ENCODE results near the gene NTF3. TPM values are rescaled to one million over a fixed set of nuclear protein-coding genes. Genes with fewer than 3 reads are reported as not detected.
A peak's percentile ranks its signal among the peaks of the same experiment; 100 is the strongest.

NTF3 gene
- total RNA-seq, 8 experiments from 2014 or later, result 1.1 to 156 (median 7.7) TPM

- in situ Hi-C loops (cut with MboI; ENCODE audit: low pct_unique_long_range_greater_than_20kb in 2 of 9, low sequenced_read_pairs in 9 of 9, unreplicated experiment in 9 of 9), result loop anchor here in 1 of 9 experiments (25.0 kb wide), 1 partner anchor 195 kb away; no protein-coding TSS in a partner anchor
- H3K4me3 ChIP-seq, result no peak overlapping the region
- peaks cover 0 to 18% of the 10 kb centered on the region in 2 donors for H3K4me1 ChIP-seq (replicated peaks in 1 of 2)
- whole genome bisulfite sequencing, 10 experiments, result 27 to 88% (median 66%) methylated on average over 1 to 6 of the region's 6 CpGs; no CpG with 5 or more reads in 1 of the 10 experiments
- peak in 6 of 8 experiments; percentile 56 to 96 (median 82) for ATAC-seq (replicated peaks in 6 of 8)
- H3K27ac ChIP-seq, result no peak overlapping the region
Observed at GRCh38 chr12:5407034-5407856, 24.7 kb upstream of the NTF3 start.

- H3K27ac ChIP-seq, result no peak overlapping the region
- in situ Hi-C loops (cut with MboI; ENCODE audit: low pct_unique_long_range_greater_than_20kb in 2 of 9, low sequenced_read_pairs in 9 of 9, unreplicated experiment in 9 of 9), result loop anchor here in 1 of 9 experiments (25.0 kb wide), 1 partner anchor 197 kb away; no protein-coding TSS in a partner anchor
- WGBS, 10 experiments, result 0 to 100% (median 67%) methylated on average over 1 of the region's 1 CpG; no CpG with 5 or more reads in 6 of the 10 experiments
- no peak for ATAC-seq (replicated peaks in 6 of 8)
- peaks cover 0 to 18% of the 10 kb centered on the region in 2 donors for H3K4me1 ChIP-seq (replicated peaks in 1 of 2)
- no peak overlapping the region for H3K4me3 ChIP-seq
Observed at GRCh38 chr12:5409619-5410018, 22.3 kb upstream of the NTF3 start.

GRCh38 chr12:5416571-5416970 lies 15.3 kb upstream of the NTF3 start:
- in situ Hi-C loops (cut with MboI; ENCODE audit: low pct_unique_long_range_greater_than_20kb in 2 of 9, low sequenced_read_pairs in 9 of 9, unreplicated experiment in 9 of 9), result loop anchor here in 1 of 9 experiments (25.0 kb wide), 1 partner anchor 204 kb away; no protein-coding TSS in a partner anchor
- WGBS, 10 experiments, result 20 to 97% (median 89%) methylated on average over 1 of the region's 1 CpG; no CpG with 5 or more reads in 1 of the 10 experiments
- Histone ChIP-seq H3K4me1 (replicated peaks in 1 of 2) (no peaks in the 10 kb centered on the region), H3K27ac (no peak overlapping the region), H3K4me3 (no peak overlapping the region)
- no peak for ATAC-seq (replicated peaks in 6 of 8)

GRCh38 chr12:5417500-5417899 lies 14.4 kb upstream of the NTF3 start:
- Histone ChIP-seq H3K4me1 (replicated peaks in 1 of 2) (no peaks in the 10 kb centered on the region), H3K27ac (no peak overlapping the region), H3K4me3 (no peak overlapping the region)
- in situ Hi-C loops (cut with MboI; ENCODE audit: low pct_unique_long_range_greater_than_20kb in 2 of 9, low sequenced_read_pairs in 9 of 9, unreplicated experiment in 9 of 9), result loop anchor here in 1 of 9 experiments (25.0 kb wide), 1 partner anchor 205 kb away; no protein-coding TSS in a partner anchor
- ATAC-seq (replicated peaks in 6 of 8), result no peak

- WGBS, 10 experiments, result 0 to 33% (median 19%) methylated on average over 2 to 9 of the region's 14 CpGs; no CpG with 5 or more reads in 2 of the 10 experiments
- Histone ChIP-seq H3K4me1 (replicated peaks in 1 of 2) (peaks cover 29 to 43% of the 10 kb centered on the region in 2 donors), H3K4me3 (peak overlapping the region in 1 of 5 donors; percentile 13), H3K27ac (no peak overlapping the region)
- in situ Hi-C loops (cut with MboI; ENCODE audit: low pct_unique_long_range_greater_than_20kb in 2 of 9, low sequenced_read_pairs in 9 of 9, unreplicated experiment in 9 of 9), result loop anchor here in 6 of 9 experiments (25.0 kb wide), 3 partner anchors 216 to 359 kb away; no protein-coding TSS in a partner anchor
- peak in 5 of 8 experiments; percentile 4 to 32 (median 22) for ATAC-seq (replicated peaks in 6 of 8)
Observed at GRCh38 chr12:5428332-5429221, 3.3 kb upstream of the NTF3 start.

GRCh38 chr12:5429741-5430557 lies 2.0 kb upstream of the NTF3 start:
- no peak overlapping the region for H3K27ac ChIP-seq
- in situ Hi-C loops (cut with MboI; ENCODE audit: low pct_unique_long_range_greater_than_20kb in 2 of 9, low sequenced_read_pairs in 9 of 9, unreplicated experiment in 9 of 9), result loop anchor here in 6 of 9 experiments (25.0 kb wide), 3 partner anchors 218 to 357 kb away; no protein-coding TSS in a partner anchor
- no peak overlapping the region for H3K4me3 ChIP-seq
- WGBS, 10 experiments, result 0 to 40% (median 19%) methylated on average over 1 to 6 of the region's 23 CpGs; no CpG with 5 or more reads in 4 of the 10 experiments
- peak in 1 of 8 experiments; percentile 8 for ATAC-seq (replicated peaks in 6 of 8)
- H3K4me1 ChIP-seq (replicated peaks in 1 of 2), result peaks cover 34 to 45% of the 10 kb centered on the region in 2 donors

- peak in 1 of 8 experiments; percentile 11 for ATAC-seq (replicated peaks in 6 of 8)
- 0 to 19% (median 8%) methylated on average over 5 to 25 of the region's 58 CpGs; no CpG with 5 or more reads in 4 of the 10 experiments for WGBS, 10 experiments
- Histone ChIP-seq H3K27ac (no peak overlapping the region), H3K4me3 (peak overlapping the region in 3 of 5 donors; percentile 39 to 43 (median 40)), H3K4me1 (replicated peaks in 1 of 2) (peaks cover 34 to 41% of the 10 kb centered on the region in 2 donors)
- in situ Hi-C loops (cut with MboI; ENCODE audit: low pct_unique_long_range_greater_than_20kb in 2 of 9, low sequenced_read_pairs in 9 of 9, unreplicated experiment in 9 of 9), result loop anchor here in 6 of 9 experiments (25.0 kb wide), 3 partner anchors 219 to 356 kb away; no protein-coding TSS in a partner anchor
Observed at GRCh38 chr12:5430641-5431603, 986 bp upstream of the NTF3 start.

GRCh38 chr12:5433081-5433844 lies 1.4 kb downstream of the NTF3 start:
- H3K4me3 ChIP-seq, result peak overlapping the region; percentile 28 to 43 (median 39)
- no peak overlapping the region for H3K27ac ChIP-seq
- 0 to 1% methylated on average over 6 to 16 of the region's 59 CpGs; no CpG with 5 or more reads in 8 of the 10 experiments for WGBS, 10 experiments
- in situ Hi-C loops (cut with MboI; ENCODE audit: low pct_unique_long_range_greater_than_20kb in 2 of 9, low sequenced_read_pairs in 9 of 9, unreplicated experiment in 9 of 9), result loop anchor here in 6 of 9 experiments (25.0 kb wide), 3 partner anchors 221 to 354 kb away; no protein-coding TSS in a partner anchor
- ATAC-seq (replicated peaks in 6 of 8), result peak; percentile 8 to 64 (median 52)
- H3K4me1 ChIP-seq (replicated peaks in 1 of 2), result peaks cover 17 to 29% of the 10 kb centered on the region in 2 donors

GRCh38 chr12:5433845-5434646 lies 2.1 kb downstream of the NTF3 start:
- peaks cover 9 to 21% of the 10 kb centered on the region in 2 donors for H3K4me1 ChIP-seq (replicated peaks in 1 of 2)
- WGBS, 10 experiments, result 8 to 76% (median 33%) methylated on average over 1 to 5 of the region's 15 CpGs; no CpG with 5 or more reads in 1 of the 10 experiments
- H3K4me3 ChIP-seq, result peak overlapping the region; percentile 21 to 43 (median 39)
- in situ Hi-C loops (cut with MboI; ENCODE audit: low pct_unique_long_range_greater_than_20kb in 2 of 9, low sequenced_read_pairs in 9 of 9, unreplicated experiment in 9 of 9), result loop anchor here in 6 of 9 experiments (25.0 kb wide), 3 partner anchors 222 to 353 kb away; no protein-coding TSS in a partner anchor
- H3K27ac ChIP-seq, result no peak overlapping the region
- no peak for ATAC-seq (replicated peaks in 6 of 8)

Measured in motor neuron (in vitro differentiated cells).